SK-N-SH treated with all-trans-retinoic acid at 6 μM for 48 hours (cell line): Measurements from ENCODE around the gene MAP4K4.

Source experiments
- ATAC-seq: fragments of 200-7000 bp; cut with Tn5 transposase; 3 replicates; pipeline ENCODE4 v1.9.1; 2020; ENCODE audit warnings: mild to moderate bottlenecking, moderate library complexity
- ESRRG ChIP-seq: fragments of 250-450 bp; sonication (Bioruptor Pico); IDR thresholded peaks from 2 replicates; pipeline ENCODE4 v1.6.1; 2021; ENCODE audit warnings: mild to moderate bottlenecking
- GLIS3 ChIP-seq: fragments of 250-450 bp; sonication (Bioruptor Pico); IDR thresholded peaks from 2 replicates; pipeline ENCODE4 v1.5.0; 2020; ENCODE audit warnings: mild to moderate bottlenecking, moderate library complexity
- ISL1 ChIP-seq: fragments of 250-450 bp; sonication (Bioruptor Pico); IDR thresholded peaks from 2 replicates; pipeline ENCODE4 v2.1.2; 2022; ENCODE audit warnings: mild to moderate bottlenecking, moderate library complexity
- SNAI2 ChIP-seq: fragments of 250-450 bp; sonication (Bioruptor Pico); IDR thresholded peaks from 2 replicates; pipeline ENCODE4 v1.5.0; 2020; ENCODE audit warnings: mild to moderate bottlenecking, moderate library complexity
- TCF4 ChIP-seq: fragments of 250-450 bp; sonication (Bioruptor Pico); IDR thresholded peaks from 2 replicates; pipeline ENCODE4 v1.8.0; 2021; ENCODE audit warnings: mild to moderate bottlenecking, moderate library complexity, borderline replicate concordance
- TOX ChIP-seq: fragments of 250-450 bp; sonication (Bioruptor Pico); IDR thresholded peaks from 2 replicates; pipeline ENCODE4 v1.8.0; 2021; ENCODE audit warnings: mild to moderate bottlenecking, moderate library complexity, borderline replicate concordance
- ZC3H10 ChIP-seq: fragments of 250-450 bp; sonication (Bioruptor Pico); IDR thresholded peaks from 2 replicates; pipeline ENCODE4 v1.5.1; 2021; ENCODE audit warnings: mild to moderate bottlenecking, moderate library complexity
- ZFP3 ChIP-seq: fragments of 250-450 bp; sonication (Bioruptor Pico); IDR thresholded peaks from 2 replicates; pipeline ENCODE4 v1.5.0; 2020; ENCODE audit warnings: mild to moderate bottlenecking, moderate library complexity
- ZNF70 ChIP-seq: fragments of 450-650 bp; formaldehyde crosslinking; IDR thresholded peaks from 2 replicates; pipeline ENCODE4 v1.5.0; 2020; ENCODE audit warnings: mild to moderate bottlenecking, moderate library complexity
- ZNF8 ChIP-seq: fragments of 450-650 bp; formaldehyde crosslinking; IDR thresholded peaks from 2 replicates; pipeline ENCODE4 v1.5.0; 2020; ENCODE audit warnings: mild to moderate bottlenecking, moderate library complexity
- TF ChIP-seq, protein P1 (sequence below): fragments of 250-450 bp; sonication (Bioruptor Pico); IDR thresholded peaks from 2 replicates; pipeline ENCODE4 v1.5.0; 2020; ENCODE audit warnings: mild to moderate bottlenecking, moderate library complexity
- TF ChIP-seq, protein P2 (sequence below): fragments of 250-450 bp; sonication (Bioruptor Pico); IDR thresholded peaks from 2 replicates; pipeline ENCODE4 v1.5.1; 2021; ENCODE audit warnings: mild to moderate bottlenecking, moderate library complexity
- TF ChIP-seq, protein P3 (sequence below): fragments of 250-450 bp; sonication (Bioruptor Pico); IDR thresholded peaks from 2 replicates; pipeline ENCODE4 v1.8.0; 2020; ENCODE audit warnings: mild to moderate bottlenecking, moderate library complexity, borderline replicate concordance

Gene MAP4K4

GRCh38 chr2:101895819-101896322 lies 198.4 kb downstream of the MAP4K4 start:
- TF ChIP-seq, protein P1, sequence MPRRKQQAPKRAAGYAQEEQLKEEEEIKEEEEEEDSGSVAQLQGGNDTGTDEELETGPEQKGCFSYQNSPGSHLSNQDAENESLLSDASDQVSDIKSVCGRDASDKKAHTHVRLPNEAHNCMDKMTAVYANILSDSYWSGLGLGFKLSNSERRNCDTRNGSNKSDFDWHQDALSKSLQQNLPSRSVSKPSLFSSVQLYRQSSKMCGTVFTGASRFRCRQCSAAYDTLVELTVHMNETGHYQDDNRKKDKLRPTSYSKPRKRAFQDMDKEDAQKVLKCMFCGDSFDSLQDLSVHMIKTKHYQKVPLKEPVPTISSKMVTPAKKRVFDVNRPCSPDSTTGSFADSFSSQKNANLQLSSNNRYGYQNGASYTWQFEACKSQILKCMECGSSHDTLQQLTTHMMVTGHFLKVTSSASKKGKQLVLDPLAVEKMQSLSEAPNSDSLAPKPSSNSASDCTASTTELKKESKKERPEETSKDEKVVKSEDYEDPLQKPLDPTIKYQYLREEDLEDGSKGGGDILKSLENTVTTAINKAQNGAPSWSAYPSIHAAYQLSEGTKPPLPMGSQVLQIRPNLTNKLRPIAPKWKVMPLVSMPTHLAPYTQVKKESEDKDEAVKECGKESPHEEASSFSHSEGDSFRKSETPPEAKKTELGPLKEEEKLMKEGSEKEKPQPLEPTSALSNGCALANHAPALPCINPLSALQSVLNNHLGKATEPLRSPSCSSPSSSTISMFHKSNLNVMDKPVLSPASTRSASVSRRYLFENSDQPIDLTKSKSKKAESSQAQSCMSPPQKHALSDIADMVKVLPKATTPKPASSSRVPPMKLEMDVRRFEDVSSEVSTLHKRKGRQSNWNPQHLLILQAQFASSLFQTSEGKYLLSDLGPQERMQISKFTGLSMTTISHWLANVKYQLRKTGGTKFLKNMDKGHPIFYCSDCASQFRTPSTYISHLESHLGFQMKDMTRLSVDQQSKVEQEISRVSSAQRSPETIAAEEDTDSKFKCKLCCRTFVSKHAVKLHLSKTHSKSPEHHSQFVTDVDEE (CRISPR knock-in tag) = no peak
- TF ChIP-seq SNAI2 = no peak
- TF ChIP-seq, protein P2, sequence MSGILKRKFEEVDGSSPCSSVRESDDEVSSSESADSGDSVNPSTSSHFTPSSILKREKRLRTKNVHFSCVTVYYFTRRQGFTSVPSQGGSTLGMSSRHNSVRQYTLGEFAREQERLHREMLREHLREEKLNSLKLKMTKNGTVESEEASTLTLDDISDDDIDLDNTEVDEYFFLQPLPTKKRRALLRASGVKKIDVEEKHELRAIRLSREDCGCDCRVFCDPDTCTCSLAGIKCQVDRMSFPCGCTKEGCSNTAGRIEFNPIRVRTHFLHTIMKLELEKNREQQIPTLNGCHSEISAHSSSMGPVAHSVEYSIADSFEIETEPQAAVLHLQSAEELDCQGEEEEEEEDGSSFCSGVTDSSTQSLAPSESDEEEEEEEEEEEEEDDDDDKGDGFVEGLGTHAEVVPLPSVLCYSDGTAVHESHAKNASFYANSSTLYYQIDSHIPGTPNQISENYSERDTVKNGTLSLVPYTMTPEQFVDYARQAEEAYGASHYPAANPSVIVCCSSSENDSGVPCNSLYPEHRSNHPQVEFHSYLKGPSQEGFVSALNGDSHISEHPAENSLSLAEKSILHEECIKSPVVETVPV = no peak
- no peak for ATAC-seq

DNA sequence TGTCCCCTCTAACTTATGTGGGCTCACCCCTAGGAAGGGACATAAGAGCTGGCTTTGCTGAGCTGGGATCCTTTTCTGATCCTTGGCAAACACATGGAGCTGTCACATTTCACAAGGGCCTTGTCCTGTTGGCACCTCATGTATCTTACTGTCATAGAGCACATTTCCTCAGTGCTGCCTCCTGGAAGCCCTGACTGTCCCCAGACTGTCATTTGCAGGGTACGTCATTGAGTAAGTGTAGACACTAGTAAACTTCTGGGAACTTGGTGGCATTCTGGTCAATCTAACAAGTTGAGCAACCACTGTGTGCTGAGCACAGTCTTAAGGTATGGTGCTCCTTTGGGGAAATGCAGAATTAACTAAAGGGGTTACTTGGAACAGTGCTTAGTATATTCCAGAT lies 199.8 kb downstream of the MAP4K4 start:
- no peak for TF ChIP-seq GLIS3
- no peak for TF ChIP-seq ZNF70 (CRISPR knock-in tag)
- TF ChIP-seq, protein P1 (CRISPR knock-in tag) = no peak
- no peak for ATAC-seq

DNA sequence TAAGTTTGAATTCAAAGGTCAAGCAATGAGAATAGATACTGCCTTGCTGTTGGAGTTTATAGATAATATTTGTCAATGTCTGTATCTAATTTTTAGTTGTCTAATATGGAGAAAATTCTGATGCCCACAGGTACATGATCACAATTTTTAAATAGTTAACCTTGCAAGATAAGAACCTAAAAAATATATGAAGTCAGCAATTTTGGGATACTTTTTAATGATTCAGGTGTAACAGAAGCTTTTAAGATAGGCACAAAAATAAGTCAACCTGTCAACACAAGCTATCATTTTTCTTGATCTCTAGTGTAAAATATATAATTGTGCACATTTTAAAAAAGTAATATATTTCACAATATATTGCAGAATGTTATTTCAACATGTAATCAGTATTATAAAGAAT lies 201.8 kb downstream of the MAP4K4 start:
- ATAC-seq = no peak
- TF ChIP-seq ESRRG (no peak), ZC3H10 (CRISPR knock-in tag) (no peak)

DNA sequence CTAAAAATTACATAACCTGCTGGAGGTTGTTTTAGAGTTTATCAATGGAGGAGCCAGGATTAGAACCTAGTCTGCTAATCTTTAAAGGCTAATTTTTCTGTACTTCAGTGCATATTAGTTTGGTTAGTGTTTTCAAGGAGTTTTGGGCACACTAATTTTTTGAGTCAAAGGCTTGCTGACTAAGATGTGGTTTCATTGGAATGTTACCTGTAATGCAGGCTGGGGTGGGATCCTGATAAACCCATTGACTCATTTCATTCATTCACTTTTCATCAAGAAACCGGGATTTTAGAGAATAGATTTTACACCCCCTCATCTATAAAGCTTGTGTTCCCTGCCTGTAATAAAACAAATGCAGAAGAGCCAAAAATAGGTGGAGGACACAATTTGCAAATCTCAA lies 202.4 kb downstream of the MAP4K4 start:
- ATAC-seq = no peak
- TF ChIP-seq, protein P3, sequence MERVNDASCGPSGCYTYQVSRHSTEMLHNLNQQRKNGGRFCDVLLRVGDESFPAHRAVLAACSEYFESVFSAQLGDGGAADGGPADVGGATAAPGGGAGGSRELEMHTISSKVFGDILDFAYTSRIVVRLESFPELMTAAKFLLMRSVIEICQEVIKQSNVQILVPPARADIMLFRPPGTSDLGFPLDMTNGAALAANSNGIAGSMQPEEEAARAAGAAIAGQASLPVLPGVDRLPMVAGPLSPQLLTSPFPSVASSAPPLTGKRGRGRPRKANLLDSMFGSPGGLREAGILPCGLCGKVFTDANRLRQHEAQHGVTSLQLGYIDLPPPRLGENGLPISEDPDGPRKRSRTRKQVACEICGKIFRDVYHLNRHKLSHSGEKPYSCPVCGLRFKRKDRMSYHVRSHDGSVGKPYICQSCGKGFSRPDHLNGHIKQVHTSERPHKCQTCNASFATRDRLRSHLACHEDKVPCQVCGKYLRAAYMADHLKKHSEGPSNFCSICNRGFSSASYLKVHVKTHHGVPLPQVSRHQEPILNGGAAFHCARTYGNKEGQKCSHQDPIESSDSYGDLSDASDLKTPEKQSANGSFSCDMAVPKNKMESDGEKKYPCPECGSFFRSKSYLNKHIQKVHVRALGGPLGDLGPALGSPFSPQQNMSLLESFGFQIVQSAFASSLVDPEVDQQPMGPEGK (CRISPR knock-in tag) = no peak
- TF ChIP-seq GLIS3 = no peak
- no peak for TF ChIP-seq TCF4
- TF ChIP-seq ZFP3 = no peak
- TF ChIP-seq TOX (CRISPR knock-in tag) = no peak
- TF ChIP-seq ZNF8 (CRISPR knock-in tag) = no peak

DNA sequence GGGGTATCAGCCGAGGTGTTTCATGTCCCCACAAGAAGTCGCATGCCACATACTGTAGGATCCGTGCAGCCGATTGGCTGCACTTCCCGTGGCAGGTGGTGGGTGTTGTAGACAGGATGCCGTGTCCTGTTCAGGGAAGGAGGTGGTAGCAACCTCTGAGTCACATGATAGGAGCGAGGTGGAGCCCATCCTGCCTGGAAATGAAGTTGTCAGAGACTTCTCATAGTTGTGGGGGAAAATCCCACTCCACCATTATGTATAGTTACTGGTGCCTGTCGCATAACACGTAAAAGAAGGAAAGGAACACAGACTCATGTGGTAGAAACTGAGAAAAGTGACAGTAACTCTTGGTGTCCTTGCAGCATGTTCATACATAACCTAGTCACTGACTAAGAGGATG lies 202.9 kb downstream of the MAP4K4 start:
- ATAC-seq = no peak
- TF ChIP-seq TCF4 (no peak), ZNF70 (CRISPR knock-in tag) (no peak), ISL1 (no peak)
- TF ChIP-seq, protein P1 (CRISPR knock-in tag) = no peak
